K562 (cell line): ENCODE data around the gene UBE2H.

Source experiments
- NFATC3 ChIP-seq: fragments of 450-650 bp; IDR thresholded peaks from 2 replicates; pipeline ENCODE4 v1.6.1; 2017; ENCODE audit warnings: mild to moderate bottlenecking
- OTX1 ChIP-seq: fragments of 450-650 bp; formaldehyde crosslinking; IDR thresholded peaks from 2 replicates; pipeline ENCODE4 v1.4.0; 2022; ENCODE audit warnings: mild to moderate bottlenecking
- TF ChIP-seq, protein P1 (sequence below): sonication (generic); formaldehyde crosslinking; IDR thresholded peaks from 2 replicates; pipeline ENCODE4 v1.8.0; 2022; ENCODE audit warnings: missing genetic modification reagents, mild to moderate bottlenecking, moderate library complexity, borderline replicate concordance

DNA sequence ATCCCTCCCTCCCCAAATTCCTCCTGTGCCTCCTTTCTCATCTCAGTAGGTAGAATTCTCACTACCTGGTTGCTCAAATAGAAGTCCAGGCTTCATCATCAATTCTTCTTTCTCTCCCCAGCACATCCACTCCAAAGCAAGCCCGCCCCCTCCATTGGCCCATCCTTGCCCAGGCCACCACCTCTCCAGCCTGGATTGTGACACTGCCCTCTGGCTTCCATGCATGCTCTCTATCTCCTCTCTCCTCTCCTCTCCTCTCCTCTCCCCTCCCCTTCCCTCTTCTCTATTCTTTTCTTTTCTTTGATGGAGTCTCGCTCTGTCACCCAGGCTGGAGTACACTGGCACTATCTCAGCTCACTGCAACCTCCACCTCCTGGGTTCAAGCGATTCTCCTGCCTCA, 144.9 kb downstream of the UBE2H start:
- TF ChIP-seq OTX1 = no peak
- no peak for TF ChIP-seq NFATC3
- TF ChIP-seq, protein P1, sequence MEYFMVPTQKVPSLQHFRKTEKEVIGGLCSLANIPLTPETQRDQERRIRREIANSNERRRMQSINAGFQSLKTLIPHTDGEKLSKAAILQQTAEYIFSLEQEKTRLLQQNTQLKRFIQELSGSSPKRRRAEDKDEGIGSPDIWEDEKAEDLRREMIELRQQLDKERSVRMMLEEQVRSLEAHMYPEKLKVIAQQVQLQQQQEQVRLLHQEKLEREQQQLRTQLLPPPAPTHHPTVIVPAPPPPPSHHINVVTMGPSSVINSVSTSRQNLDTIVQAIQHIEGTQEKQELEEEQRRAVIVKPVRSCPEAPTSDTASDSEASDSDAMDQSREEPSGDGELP (CRISPR knock-in tag) = no peak
